A549 (cell line): ENCODE measurements around the gene XRCC5. TPM values are rescaled to one million over a fixed set of nuclear protein-coding genes. Genes with fewer than 3 reads are reported as not detected.

Source experiments
- ATAC-seq, 2 experiments: fragments of 200-7000 bp in 1 of 2; fragments of >200 bp in 1 of 2; cut with Nextera tagmentation in 1 of 2; cut with Tn5 transposase in 1 of 2; 3 replicates each; pipeline versions ENCODE4 v1.8.0 to v1.9.1; 2018 to 2020; ENCODE audit warnings: mild to moderate bottlenecking in 1 of 2, moderate library complexity in 1 of 2
- CTCF ChIA-PET: fragments of 300-600 bp; sonication (Branson Sonifier 250); formaldehyde crosslinking; extraction: SDS; loops from one replicate; lab custom pipeline; 2021; ENCODE audit warnings: antibody characterized with exemption, inconsistent platforms; lab: Yijun Ruan, JAX
- POLR2A ChIA-PET: fragments of 350-600 bp; formaldehyde crosslinking; extraction: SDS; loops from one replicate; lab custom pipeline; 2021; ENCODE audit warnings: antibody characterized with exemption, inconsistent platforms; lab: Yijun Ruan, JAX
- DNase-seq, 2 experiments: peaks; one replicate each; pipeline versions ENCODE4 v3.0.0 to v3.0.0-alpha.2; 2011 to 2016; ENCODE audit warnings: low read depth in 1 of 2, low spot score in 1 of 2
- FAIRE-seq: peaks from 2 replicates; lab custom pipeline; 2011; peaks lifted over from hg19 to GRCh38; lab: Jason Lieb, UNC
- H3K27ac ChIP-seq, 2 experiments: fragments of >200 bp; sonication (Bioruptor Twin); formaldehyde crosslinking; 3 replicates each; pipeline ENCODE4 v1.5.1; 2016 to 2017
- H3K4me1 ChIP-seq: fragments of >200 bp; sonication (Bioruptor Twin); formaldehyde crosslinking; 3 replicates; pipeline ENCODE4 v1.6.1; 2016
- H3K4me2 ChIP-seq: fragments of >200 bp; sonication (Bioruptor Twin); formaldehyde crosslinking; 3 replicates; pipeline ENCODE4 v1.6.1; 2016
- H3K4me3 ChIP-seq: fragments of >200 bp; sonication (Bioruptor Twin); formaldehyde crosslinking; 3 replicates; pipeline ENCODE4 v1.5.1; 2016
- H3K9me3 ChIP-seq: fragments of >200 bp; sonication (Bioruptor Twin); formaldehyde crosslinking; 3 replicates; pipeline ENCODE4 v1.6.1; 2016
- BHLHE40 ChIP-seq: IDR thresholded peaks from 2 replicates; pipeline ENCODE4 v1.6.1; 2012; ENCODE audit warnings: low read depth, low read length, inconsistent platforms
- CHD4 ChIP-seq: fragments of 200-600 bp; sonication (generic); IDR thresholded peaks from 2 replicates; pipeline ENCODE4 v1.6.1; 2016; ENCODE audit warnings: antibody characterized with exemption, mild to moderate bottlenecking, borderline replicate concordance
- CTCF ChIP-seq: fragments of >200 bp; sonication (Bioruptor Twin); formaldehyde crosslinking; IDR thresholded peaks from 3 replicates; pipeline ENCODE4 v1.5.1; 2016
- EHF ChIP-seq: fragments of 250-450 bp; sonication (Bioruptor Pico); IDR thresholded peaks from 2 replicates; pipeline ENCODE4 v1.5.0; 2020; ENCODE audit warnings: mild to moderate bottlenecking
- EHMT2 ChIP-seq: fragments of 200-600 bp; sonication (generic); IDR thresholded peaks from 2 replicates; pipeline ENCODE4 v1.6.1; 2016; ENCODE audit warnings: antibody characterized with exemption, low read depth, mild to moderate bottlenecking, moderate library complexity
- FOSL2 ChIP-seq, 2 experiments: fragments of 450-650 bp in 1 of 2; fragments of >200 bp in 1 of 2; sonication (Bioruptor Twin) in 1 of 2; formaldehyde crosslinking; IDR thresholded peaks; 2 replicates each; pipeline versions ENCODE4 v1.5.0 to v1.6.1; 2016 to 2020; ENCODE audit warnings: mild to moderate bottlenecking in 1 of 2, moderate library complexity in 1 of 2
- HMGXB4 ChIP-seq: fragments of 250-450 bp; sonication (Bioruptor Pico); IDR thresholded peaks from 2 replicates; pipeline ENCODE4 v1.5.0; 2021; ENCODE audit warnings: mild to moderate bottlenecking, moderate library complexity, borderline replicate concordance
- HOXB13 ChIP-seq: fragments of 250-450 bp; sonication (Bioruptor Pico); IDR thresholded peaks from 2 replicates; pipeline ENCODE4 v1.5.0; 2020; ENCODE audit warnings: low read depth, mild to moderate bottlenecking, moderate library complexity
- HOXB5 ChIP-seq: fragments of 250-450 bp; sonication (Bioruptor Pico); IDR thresholded peaks from 2 replicates; pipeline ENCODE4 v1.5.0; 2020; ENCODE audit warnings: mild to moderate bottlenecking, moderate library complexity
- KDM5A ChIP-seq: fragments of 200-600 bp; sonication (generic); IDR thresholded peaks from 2 replicates; pipeline ENCODE4 v1.6.1; 2016; ENCODE audit warnings: antibody characterized with exemption, mild to moderate bottlenecking
- MAFK ChIP-seq: fragments of 450-650 bp; IDR thresholded peaks from 2 replicates; pipeline ENCODE4 v1.6.1; 2014; ENCODE audit not compliant: partially characterized antibody
- MAZ ChIP-seq: fragments of 150-350 bp; IDR thresholded peaks from 2 replicates; pipeline ENCODE4 v1.6.1; 2014; ENCODE audit warnings: antibody characterized with exemption, low read depth, low read length, borderline replicate concordance
- MYC ChIP-seq: IDR thresholded peaks from 2 replicates; pipeline ENCODE4 v1.6.1; 2012; ENCODE audit warnings: mild to moderate bottlenecking, inconsistent platforms, low read length, improper control_type of control experiment, borderline replicate concordance
- NFE2L2 ChIP-seq: fragments of 150-350 bp; conservative IDR thresholded peaks from 2 replicates; pipeline ENCODE4 v1.6.1; 2014; ENCODE audit warnings: low read length
- PBX3 ChIP-seq: IDR thresholded peaks from 2 replicates; pipeline ENCODE4 v1.6.1; 2012
- POLR2A ChIP-seq: IDR thresholded peaks from 2 replicates; pipeline ENCODE4 v1.6.1; 2012; ENCODE audit warnings: mild to moderate bottlenecking, low read length
- RAD21 ChIP-seq, 2 experiments: fragments of >200 bp in 1 of 2; sonication (Bioruptor Twin) in 1 of 2; formaldehyde crosslinking in 1 of 2; IDR thresholded peaks in 1 of 2; conservative IDR thresholded peaks in 1 of 2; 2 replicates in 1 of 2; 3 replicates in 1 of 2; pipeline ENCODE4 v1.6.1; 2012 to 2018; ENCODE audit warnings: inconsistent platforms in 1 of 2
- RARB ChIP-seq: fragments of 250-450 bp; sonication (Bioruptor Pico); IDR thresholded peaks from 2 replicates; pipeline ENCODE4 v1.8.0; 2021; ENCODE audit warnings: mild to moderate bottlenecking, moderate library complexity
- RCOR1 ChIP-seq: fragments of 150-350 bp; IDR thresholded peaks from 2 replicates; pipeline ENCODE4 v1.6.1; 2014; ENCODE audit warnings: antibody characterized with exemption, low read length, low read depth
- REST ChIP-seq: fragments of 200-600 bp; sonication (generic); IDR thresholded peaks from 2 replicates; pipeline ENCODE4 v1.6.1; 2016; ENCODE audit warnings: antibody characterized with exemption, mild to moderate bottlenecking, moderate library complexity
- RFX5 ChIP-seq: fragments of 450-650 bp; IDR thresholded peaks from 2 replicates; pipeline ENCODE4 v1.7.1; 2014; ENCODE audit warnings: antibody characterized with exemption, mild to moderate bottlenecking, moderate library complexity
- ZC3H11A ChIP-seq: fragments of 450-650 bp; IDR thresholded peaks from 2 replicates; pipeline ENCODE4 v1.6.1; 2014; ENCODE audit warnings: antibody characterized with exemption, mild to moderate bottlenecking
- ZNF302 ChIP-seq: fragments of 250-450 bp; sonication (Bioruptor Pico); IDR thresholded peaks from 2 replicates; pipeline ENCODE4 v1.9.0; 2021; ENCODE audit warnings: inconsistent platforms, mild to moderate bottlenecking, moderate library complexity
- WGBS: methylation state at CpG from one replicate; pipeline ENCODE4 v1.1.6; 2017; ENCODE audit errors: missing lambda C conversion rate; 5-methylcytosine and 5-hydroxymethylcytosine counted together
- polyA plus RNA-seq, 4 experiments: library from polyadenylated mRNA; depleted of rRNA in 3 of 4; stranded (reverse); fragments of >200 nt; fragmentation: RNase III in 1 of 4; extraction: RNeasy Plus Mini Kit Qiagen cat#74134 plus additional on column Dnase treatment in 1 of 4; gene quantifications; 2 replicates in 3 of 4; 3 replicates in 1 of 4; pipeline ENCODE4 v1.2.3, GENCODE V29; 2011 to 2017

XRCC5 gene
- polyA plus RNA-seq, 2 of the 4 experiments (the other 2 are of a cell fraction), result 217 to 430 TPM

GRCh38 chr2:216179015-216179414, 69.9 kb downstream of the XRCC5 start:
- Histone ChIP-seq H3K27ac (no peak overlapping the region), H3K9me3 (no peaks in the 10 kb centered on the region), H3K4me1 (no peaks in the 10 kb centered on the region), H3K4me2 (no peak overlapping the region), H3K4me3 (no peak overlapping the region)
- WGBS, result 91% methylated on average over 1 of the region's 1 CpG
- no peak for ATAC-seq
- ChIA-PET CTCF (no interaction called here), POLR2A (no interaction called here)
- no peak for FAIRE-seq
- DNase-seq, result no peak
- no peak for TF ChIP-seq CTCF
- TF ChIP-seq HOXB13 (CRISPR knock-in tag), result no peak
- TF ChIP-seq CHD4, result no peak
- TF ChIP-seq POLR2A, result no peak
- TF ChIP-seq KDM5A, result no peak
- no peak for TF ChIP-seq RFX5
- TF ChIP-seq RCOR1, result no peak
- TF ChIP-seq ZC3H11A, result no peak
- TF ChIP-seq RARB (CRISPR knock-in tag), result no peak

GRCh38 chr2:216181351-216181750, 72.2 kb downstream of the XRCC5 start:
- no peak for FAIRE-seq

GRCh38 chr2:216181953-216182461, 72.9 kb downstream of the XRCC5 start:
- Histone ChIP-seq H3K9me3 (no peaks in the 10 kb centered on the region), H3K27ac (no peak overlapping the region), H3K4me1 (peaks cover under 1% of the 10 kb centered on the region; the same call in 1 of the 3 replicates), H3K4me2 (no peak overlapping the region), H3K4me3 (no peak overlapping the region)
- POLR2A ChIA-PET, result no interaction called here
- WGBS, result 66% methylated on average over 2 of the region's 2 CpGs
- DNase-seq (no peak), FAIRE-seq (no peak), ATAC-seq (no peak)
- CTCF ChIA-PET, result no interaction called here
- TF ChIP-seq HMGXB4 (CRISPR knock-in tag), result no peak
- TF ChIP-seq MYC, result no peak
- TF ChIP-seq RCOR1, result no peak
- TF ChIP-seq REST, result no peak
- no peak for TF ChIP-seq NFE2L2
- no peak for TF ChIP-seq CTCF
- no peak for TF ChIP-seq ZNF302 (CRISPR knock-in tag)
- TF ChIP-seq PBX3, result no peak
- no peak for TF ChIP-seq EHF (CRISPR knock-in tag)
- no peak for TF ChIP-seq HOXB5 (CRISPR knock-in tag)
- no peak for TF ChIP-seq MAZ
- no peak for TF ChIP-seq KDM5A
- no peak for TF ChIP-seq BHLHE40
- TF ChIP-seq RARB (CRISPR knock-in tag), result no peak
- no peak for TF ChIP-seq RAD21 (conservative IDR thresholded peaks at IDR 0.05 in 1 of 2, IDR thresholded peaks at IDR 0.05 in 1 of 2)
- no peak for TF ChIP-seq MAFK
- TF ChIP-seq EHMT2, result no peak

More at GRCh38 chr2:216181351-216181750, 72.2 kb downstream of the XRCC5 start:
- ChIA-PET POLR2A (no interaction called here), CTCF (no interaction called here)
- TF ChIP-seq FOSL2 (IDR thresholded peaks at IDR 0.05) (no peak), FOSL2 (CRISPR knock-in tag; IDR thresholded peaks at IDR 0.05) (peak; percentile 14; the same call in 1 of the 2 replicates), RARB (CRISPR knock-in tag) (no peak)
- ATAC-seq (no peak), DNase-seq (no peak)
- Histone ChIP-seq H3K9me3 (no peaks in the 10 kb centered on the region), H3K4me2 (no peak overlapping the region), H3K4me3 (no peak overlapping the region), H3K4me1 (no peaks in the 10 kb centered on the region), H3K27ac (no peak overlapping the region)
- 92% methylated on average over 6 of the region's 6 CpGs for WGBS
